Activated T-cell treated with anti-CD3 and anti-CD28 coated beads for 48 hours (primary cell): Measurements from ENCODE around the gene ANKRD28.
"Not testable (repeated sequence)": the region's sequence is repeated elsewhere in the genome, so short reads cannot be mapped to it uniquely, and the experiment has no call there.

Experiments
- DNase-seq: peaks from one replicate; pipeline ENCODE4 v3.0.0-alpha.2; 2020; ENCODE audit warnings: low read depth

ANKRD28 gene

DNA sequence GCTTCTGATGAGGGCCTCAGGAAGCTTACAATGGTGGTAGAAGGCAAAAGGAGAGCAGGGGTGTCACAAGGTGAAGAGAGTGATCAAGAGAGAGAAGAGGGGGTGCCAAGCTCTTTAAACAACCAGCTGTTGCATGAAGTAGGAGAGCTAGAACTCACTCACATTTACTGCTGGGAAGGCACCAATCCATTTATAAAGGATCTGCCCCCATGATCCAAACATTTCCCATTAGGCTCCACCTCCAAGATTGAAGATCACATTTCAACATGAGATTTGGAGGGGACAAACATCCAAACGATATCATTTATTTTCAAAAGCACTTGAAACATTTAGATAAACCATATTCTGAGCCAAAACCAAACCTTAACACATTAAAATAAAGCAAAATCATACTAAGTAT is 26.3 kb downstream of the ANKRD28 start:
- DNase-seq: no peak

DNA sequence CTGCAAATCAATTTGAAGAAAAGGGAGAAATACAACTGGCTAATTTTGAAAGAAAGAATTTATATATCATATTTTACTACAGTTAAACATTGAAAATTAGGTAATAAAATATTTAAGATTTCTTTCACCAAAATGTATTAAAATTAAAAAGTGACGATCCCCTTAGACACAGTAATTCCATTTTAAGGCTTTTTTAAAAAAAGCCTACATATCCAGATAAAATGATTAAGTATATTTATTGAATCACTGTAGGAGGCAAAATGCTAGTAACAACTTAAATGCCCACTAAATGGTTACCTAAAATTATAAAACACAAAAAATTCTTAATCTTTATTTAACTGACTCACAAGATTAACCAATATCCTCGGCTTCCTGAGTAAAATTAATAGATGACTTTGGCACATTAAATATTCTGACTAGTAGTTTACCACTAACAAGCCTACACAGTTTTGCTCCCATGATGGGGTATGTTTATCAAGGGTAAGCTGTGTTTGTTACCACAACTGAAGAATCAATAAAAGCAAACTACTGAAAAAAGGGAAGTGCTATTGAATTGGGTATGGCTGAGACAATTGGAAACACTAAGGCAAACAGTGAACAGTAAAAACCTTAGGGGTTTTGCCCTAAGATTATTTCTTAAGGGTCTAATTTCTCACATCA is 28.4 kb downstream of the ANKRD28 start:
- DNase-seq: no peak

DNA sequence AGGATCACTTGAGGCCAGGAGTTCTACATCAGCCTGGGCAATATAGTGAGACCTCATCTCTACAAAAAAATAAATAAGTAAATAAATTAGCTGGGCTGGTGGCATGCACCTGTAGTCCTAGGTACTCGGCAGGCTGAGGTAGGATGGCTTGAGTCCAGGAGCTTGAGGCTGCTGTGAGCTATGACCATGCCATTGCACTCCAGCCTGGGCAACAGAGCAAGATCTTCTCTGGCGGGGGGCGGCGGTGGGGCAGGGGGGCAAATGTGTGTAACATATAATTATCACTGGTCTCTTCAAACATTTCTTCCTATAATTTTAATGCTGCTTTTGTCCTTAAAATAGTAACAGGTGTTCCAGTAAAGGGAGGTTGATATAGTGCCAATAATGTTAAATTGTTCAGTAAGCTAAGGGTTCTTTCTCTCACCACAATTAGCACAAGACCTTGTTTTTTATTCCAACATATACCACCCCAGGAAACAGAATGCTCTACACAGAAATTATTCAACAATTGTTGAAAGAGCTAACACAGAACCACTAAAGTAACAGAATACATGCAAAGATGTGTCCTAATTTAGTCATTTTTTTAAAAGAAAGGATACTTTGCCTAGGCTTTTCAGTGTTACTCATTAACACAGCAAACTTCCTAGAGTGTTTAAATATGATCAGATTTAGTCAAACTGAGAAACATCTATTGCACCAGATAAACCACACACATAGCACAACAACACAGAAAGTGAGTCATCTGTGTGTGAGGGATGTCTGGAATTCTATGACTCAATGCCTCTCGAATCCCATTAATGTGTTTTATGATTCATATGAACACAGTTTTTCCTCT is 29.1 kb downstream of the ANKRD28 start:
- no peak for DNase-seq

DNA sequence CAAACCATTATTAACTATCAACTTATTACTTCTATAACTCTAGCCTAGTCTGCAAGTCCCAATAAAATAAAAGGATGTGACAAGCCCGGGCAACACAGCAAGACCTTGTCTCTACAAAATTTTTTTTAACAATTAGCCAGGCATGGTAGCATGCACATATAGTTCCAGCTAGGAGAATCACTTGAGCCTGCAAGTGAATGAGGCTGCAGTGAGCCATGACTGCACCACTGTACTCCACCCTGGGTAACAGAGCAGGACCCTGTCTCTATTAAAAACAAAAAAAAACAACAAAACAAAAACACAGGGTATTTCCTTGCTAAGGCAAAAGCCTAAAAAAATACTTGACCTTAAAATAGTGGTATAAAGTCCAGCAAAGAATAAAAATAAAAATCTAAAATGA is 31.4 kb downstream of the ANKRD28 start:
- no peak for DNase-seq

DNA sequence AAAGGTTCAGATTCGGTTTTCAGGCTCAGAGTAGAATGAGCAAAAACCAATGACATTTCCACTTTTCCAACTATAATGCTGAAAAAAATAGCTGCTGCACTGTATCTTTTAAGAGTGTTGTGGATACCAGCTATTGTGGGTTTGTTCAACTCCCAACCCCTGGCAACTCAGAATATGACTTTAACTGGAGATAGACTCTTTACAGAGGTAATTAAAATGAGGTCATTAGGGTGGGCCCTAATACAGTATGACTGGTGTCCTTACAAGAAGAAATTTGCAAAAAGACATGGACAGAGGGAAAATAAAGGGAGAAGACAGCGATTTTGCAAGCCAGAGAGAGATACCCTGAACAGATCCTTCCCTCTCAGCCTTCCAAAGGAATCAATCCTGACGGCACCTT is 39.5 kb downstream of the ANKRD28 start:
- no peak for DNase-seq

GRCh38 chr3:15757824-15758223 is 40.0 kb downstream of the ANKRD28 start:
- DNase-seq: no peak

DNA sequence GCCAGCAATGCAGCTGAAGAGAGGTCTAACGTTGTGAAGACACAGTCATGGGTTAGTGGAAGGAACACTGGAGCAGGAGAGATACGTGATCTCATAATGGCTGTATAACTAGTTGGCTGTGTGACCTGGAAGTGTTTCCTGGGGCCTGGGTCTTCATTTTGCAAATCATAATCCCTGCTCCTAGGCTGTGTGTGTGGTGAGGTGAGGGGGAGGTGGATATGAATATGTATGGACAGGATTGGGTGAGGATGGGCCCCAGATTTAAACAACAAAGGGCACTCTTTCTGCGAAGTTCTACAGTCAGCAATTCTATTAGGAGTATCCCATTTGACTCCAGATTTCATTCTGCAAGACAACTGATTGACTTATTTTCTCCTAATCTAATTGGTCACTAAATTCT is 41.3 kb downstream of the ANKRD28 start:
- no peak for DNase-seq

DNA sequence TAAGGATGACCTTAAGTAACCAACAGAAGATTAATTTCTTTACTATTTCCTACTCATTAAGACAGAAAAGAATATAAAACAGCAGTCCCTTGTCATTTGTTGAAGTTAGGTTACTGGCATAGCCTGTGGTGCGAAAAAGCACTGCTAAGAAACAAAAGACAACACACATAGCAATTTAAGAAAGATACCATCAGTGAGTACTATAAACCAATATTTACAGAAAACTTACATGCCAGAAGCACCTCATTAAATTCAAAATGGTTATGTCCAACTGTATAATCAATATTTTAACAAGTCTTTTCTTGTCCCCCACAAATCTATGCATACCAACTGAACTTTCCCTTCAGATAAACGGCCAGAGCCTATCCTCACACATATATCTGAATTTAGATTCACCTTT is 42.0 kb downstream of the ANKRD28 start:
- no peak for DNase-seq

DNA sequence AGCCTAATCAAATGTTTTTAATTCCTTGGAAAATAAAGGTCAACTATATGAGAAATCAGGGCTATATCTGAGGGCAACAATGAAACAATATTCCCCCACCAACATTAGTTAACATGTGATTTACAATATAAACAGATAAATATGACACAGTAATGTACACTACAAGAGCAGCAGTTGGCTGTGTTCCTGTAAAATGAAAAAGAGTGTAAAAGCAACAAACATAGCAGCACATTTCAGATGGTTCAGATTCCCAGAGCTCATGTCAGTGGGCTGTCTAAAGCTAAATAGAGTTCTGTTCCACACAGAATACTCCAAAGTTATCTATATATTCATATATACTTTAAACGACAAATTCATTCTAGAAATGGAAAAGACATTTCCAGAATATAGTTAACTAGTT is 42.6 kb downstream of the ANKRD28 start:
- no peak for DNase-seq

GRCh38 chr3:15754047-15754446 is 43.7 kb downstream of the ANKRD28 start:
- DNase-seq: no peak

- no peak for DNase-seq
These were observed 44.6 kb downstream of the ANKRD28 start for GRCh38 chr3:15753056-15753710.

DNA sequence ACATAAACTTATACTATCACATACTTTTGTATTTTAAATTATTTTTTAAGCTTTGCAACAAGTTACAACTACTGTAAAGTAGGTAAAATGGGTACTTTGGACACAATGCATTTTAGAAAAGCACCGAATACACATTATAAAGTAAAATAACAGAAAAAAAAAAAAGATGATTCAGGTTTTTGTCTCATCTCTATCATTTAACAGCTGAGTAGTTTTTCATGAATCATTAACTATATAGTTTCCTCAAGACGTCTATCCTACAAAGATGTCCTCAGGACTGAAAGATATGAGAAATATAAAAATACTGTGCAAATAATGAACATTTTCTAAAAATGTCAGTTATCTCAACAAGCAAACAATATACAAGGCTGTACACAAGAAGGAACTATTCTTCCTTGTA is 46.9 kb downstream of the ANKRD28 start:
- DNase-seq: no peak

DNA sequence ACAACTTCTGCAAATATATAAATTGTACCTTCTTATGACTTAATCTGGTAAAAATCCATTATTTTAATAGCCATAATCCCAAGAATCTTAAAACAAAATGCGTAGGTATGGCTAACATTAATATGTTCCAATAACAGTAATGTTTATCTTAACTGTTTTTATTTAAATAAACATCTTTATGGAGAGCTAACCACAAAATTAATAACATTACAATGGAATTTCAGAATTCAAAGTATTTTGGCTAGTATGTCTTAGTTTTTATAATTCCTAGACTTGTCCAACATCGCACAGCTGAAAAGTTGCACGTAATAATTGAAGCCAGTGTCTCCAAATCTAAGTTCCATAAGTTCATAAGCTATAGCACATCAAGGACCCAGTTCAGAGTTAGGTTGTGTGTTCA is 47.6 kb downstream of the ANKRD28 start:
- DNase-seq: no peak

DNA sequence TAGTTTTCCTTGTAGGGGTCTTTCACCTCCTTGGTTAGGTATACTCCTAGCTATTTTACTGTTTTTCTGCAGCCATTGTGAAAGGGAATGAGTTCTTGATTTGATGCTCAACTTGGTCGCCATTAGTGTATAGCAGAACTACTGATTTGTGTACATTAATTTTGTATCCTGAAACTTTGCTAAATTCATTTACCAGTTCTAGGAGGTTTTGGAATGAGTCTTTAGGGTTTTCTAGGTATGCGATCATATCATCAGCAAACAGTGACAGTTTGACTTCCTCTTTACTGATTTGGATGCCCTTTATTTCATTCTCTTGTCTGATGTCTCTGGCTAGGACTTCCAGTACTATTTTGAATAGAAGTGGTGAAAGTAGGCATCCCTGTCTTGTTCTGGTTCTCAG is 51.9 kb downstream of the ANKRD28 start:
- not testable (repeated sequence) for DNase-seq

GRCh38 chr3:15744176-15744575 is 53.6 kb downstream of the ANKRD28 start:
- DNase-seq: no peak

DNA sequence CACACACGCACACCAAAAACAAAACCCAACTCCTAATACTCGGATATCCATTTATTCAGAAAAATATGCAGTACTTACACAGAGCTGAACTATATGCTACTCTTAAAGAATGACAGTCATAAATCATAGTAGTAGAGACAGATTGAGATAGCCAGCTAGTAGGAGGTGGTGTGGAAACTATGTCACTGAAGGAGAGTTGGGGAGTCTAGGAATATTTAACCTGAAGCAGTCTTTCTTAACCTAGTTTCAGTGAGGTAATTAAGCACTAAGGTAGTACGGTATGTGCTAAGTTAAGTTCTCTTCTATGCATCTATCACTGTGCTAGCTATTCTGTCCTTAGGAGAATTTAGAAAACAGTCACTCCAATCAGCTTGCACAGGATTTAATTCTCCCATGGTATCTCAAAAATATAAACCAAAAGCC is 54.2 kb downstream of the ANKRD28 start:
- DNase-seq: no peak

- DNase-seq: not testable (repeated sequence)
These were observed 55.5 kb downstream of the ANKRD28 start for GRCh38 chr3:15742236-15742635.

DNA sequence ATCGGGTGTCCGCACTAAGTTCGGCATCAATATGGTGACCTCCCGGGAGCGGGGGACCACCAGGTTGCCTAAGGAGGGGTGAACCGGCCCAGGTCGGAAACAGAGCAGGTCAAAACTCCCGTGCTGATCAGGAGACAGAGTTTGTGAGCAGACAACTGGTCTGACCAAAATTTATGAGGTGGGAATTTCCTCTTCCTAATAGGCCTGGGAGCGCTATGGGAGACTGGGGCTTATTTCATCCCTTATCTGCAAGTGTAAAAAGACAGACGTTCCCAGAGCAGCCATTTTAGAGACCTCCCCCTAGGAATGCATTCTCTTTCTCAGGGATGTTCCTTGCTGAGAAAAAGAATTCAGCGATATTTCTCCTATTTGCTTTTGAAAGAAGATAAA is 59.2 kb downstream of the ANKRD28 start:
- not testable (repeated sequence) for DNase-seq

DNA sequence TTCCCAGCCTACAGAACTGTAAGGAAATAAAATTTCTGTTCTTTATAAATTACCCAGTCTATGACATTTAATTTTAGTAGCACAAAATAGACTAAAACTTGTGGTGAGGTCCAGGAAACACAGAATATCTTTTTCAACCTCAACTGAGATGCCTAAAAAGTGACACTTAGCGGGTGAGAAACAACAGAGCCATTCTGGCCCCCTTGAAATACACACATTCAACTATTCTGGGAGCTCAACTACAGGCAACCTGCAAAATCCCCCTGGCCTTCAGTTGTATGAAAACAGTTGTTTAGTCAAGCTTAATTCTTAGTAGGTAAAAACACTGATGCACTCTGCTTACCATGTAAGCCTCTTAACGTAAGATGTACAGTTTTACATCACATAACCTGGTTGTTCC is 66.8 kb downstream of the ANKRD28 start:
- no peak for DNase-seq

DNA sequence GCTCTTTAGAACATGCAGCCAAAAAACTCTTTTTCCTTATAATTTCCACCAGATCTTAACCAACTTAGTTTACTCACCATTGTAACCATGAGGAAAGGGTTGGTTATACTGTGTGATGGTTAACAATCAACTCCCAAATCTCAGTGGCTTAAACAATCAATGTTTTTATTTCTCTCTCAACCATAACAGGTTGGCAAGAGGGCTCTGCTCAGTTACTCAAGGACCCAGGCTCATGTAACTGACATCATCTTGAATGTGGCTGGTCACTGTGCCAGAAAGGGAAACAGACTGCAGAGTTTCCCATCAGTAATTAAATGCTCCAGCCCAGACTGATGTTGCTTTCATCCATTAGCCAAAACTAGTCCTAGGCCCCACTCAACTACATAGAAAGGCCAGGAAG is 69.0 kb downstream of the ANKRD28 start:
- DNase-seq: no peak

- no peak for DNase-seq
These were observed 70.9 kb downstream of the ANKRD28 start for GRCh38 chr3:15726881-15727280.

DNA sequence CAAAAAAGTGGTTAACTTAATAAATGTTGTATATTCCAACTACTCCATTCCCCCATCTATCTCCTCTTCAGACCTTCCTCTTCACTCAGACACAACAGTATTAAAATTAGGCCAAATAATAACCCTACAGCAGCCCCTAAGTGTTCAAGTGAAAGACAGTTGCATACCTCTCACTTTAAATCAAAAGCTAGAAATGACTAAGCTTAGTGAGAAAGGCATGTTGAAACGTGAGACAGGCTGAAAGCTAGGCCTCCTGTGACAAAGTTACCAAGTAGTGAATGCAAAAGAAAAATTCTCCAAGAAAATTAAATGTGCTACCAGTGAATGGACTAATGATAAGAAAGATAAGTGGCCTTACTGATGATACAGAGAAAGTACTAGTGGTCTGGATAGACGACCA is 71.7 kb downstream of the ANKRD28 start:
- DNase-seq: no peak

DNA sequence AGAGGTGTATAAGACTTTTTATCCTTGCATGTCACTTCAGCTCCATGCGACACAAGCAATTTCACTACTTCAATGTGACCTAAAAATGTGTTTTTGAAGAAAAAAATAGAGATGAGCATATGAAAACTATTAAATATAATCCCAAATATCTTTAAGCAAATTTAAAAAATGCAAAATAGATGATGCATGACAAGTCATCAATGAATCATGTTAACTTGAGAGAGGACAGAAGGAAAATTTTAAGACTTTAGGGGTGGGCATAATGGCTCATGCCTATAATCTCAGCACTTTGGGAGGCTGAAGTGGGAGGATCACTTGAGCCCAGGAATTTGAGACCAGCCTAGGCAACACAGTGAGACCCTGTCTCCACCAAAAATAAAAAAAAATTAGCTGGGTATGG is 73.3 kb downstream of the ANKRD28 start:
- DNase-seq: no peak

DNA sequence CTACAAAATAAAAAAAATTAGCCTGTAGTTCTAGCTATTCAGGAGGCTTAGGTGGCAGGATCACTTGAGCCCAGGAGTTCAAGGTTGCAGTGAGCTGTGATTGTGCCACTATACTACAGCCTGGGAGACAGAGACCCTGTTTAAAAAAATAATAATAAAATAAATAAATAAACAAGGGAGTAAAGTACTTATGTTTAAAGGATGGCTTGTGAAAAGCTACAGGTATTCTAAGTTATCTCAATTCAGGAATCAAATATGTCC is 74.2 kb downstream of the ANKRD28 start:
- DNase-seq: no peak
